Measurements from ENCODE around the gene GPR152. TPM values are rescaled to one million over a fixed set of nuclear protein-coding genes. Genes with fewer than 3 reads are reported as not detected.

Gene GPR152
- total RNA-seq, 1 experiment from 2014 or later: not detected

- Histone ChIP-seq H3K9me3 (ENCODE audit: control insufficient read depth in 1 of 2, insufficient read depth in 1 of 2, low read depth in 1 of 2, low read length in 2 of 2) (no peaks in the 10 kb centered on the region), H3K36me3 (ENCODE audit: control insufficient read depth in 1 of 2, insufficient read depth in 2 of 2, low read length in 2 of 2) (peaks cover 10 to 13% of the 10 kb centered on the region in 2 experiments), H3K4me3 (replicated peaks in 1 of 2; ENCODE audit: low read depth in 1 of 2, low read length in 2 of 2) (no peak overlapping the region), H4K20me1 (ENCODE audit: insufficient read depth) (no peaks in the 10 kb centered on the region), H2AFZ (ENCODE audit: low read depth, low read length, poor library complexity, severe bottlenecking) (no peak overlapping the region), H3K9me2 (ENCODE audit: insufficient read depth) (no peaks in the 10 kb centered on the region), H3K27me3 (ENCODE audit: insufficient read depth, low read length) (no peaks in the 10 kb centered on the region), H3K27ac (ENCODE audit: low read depth, low read length) (no peak overlapping the region), H3K4me2 (ENCODE audit: low read length) (no peak overlapping the region), H3K4me1 (ENCODE audit: control insufficient read depth in 1 of 2, insufficient read depth in 2 of 2, low read length in 2 of 2) (peaks cover 8% of the 10 kb centered on the region in 2 experiments), H3K9ac (ENCODE audit: low read length) (no peak overlapping the region), H3K79me2 (ENCODE audit: insufficient read depth, low read length) (peaks cover 18% of the 10 kb centered on the region)
- BruUV-seq (replicated peaks): no TSS peak
- ChIA-PET RAD21 (ENCODE audit: low non-redundant PET in 1 of 2, low total read pairs in 2 of 2, uncharacterized antibody in 2 of 2, unreplicated experiment in 2 of 2) (no interaction called here), CTCF (no interaction called here), POLR2A (no interaction called here)
- intact Hi-C loops (cut with micrococcal nuclease): no loop called here
- DNase-seq (ENCODE audit: low read depth, low spot score) (no peak), ATAC-seq (no peak)
- TF ChIP-seq ZFX (IDR thresholded peaks at IDR 0.05): no peak
- no peak for TF ChIP-seq CBX3 (IDR thresholded peaks at IDR 0.05; ENCODE audit: low read depth)
- TF ChIP-seq EZH2phosphoT487 (IDR thresholded peaks at IDR 0.05; ENCODE audit: borderline replicate concordance): no peak
- TF ChIP-seq SRF (IDR thresholded peaks at IDR 0.05; ENCODE audit: low read depth): no peak
- TF ChIP-seq JUND (IDR thresholded peaks at IDR 0.05): no peak
- TF ChIP-seq SP1 (IDR thresholded peaks at IDR 0.05; ENCODE audit: low read depth): no peak
- no peak for TF ChIP-seq POLR2AphosphoS5 (IDR thresholded peaks at IDR 0.05; ENCODE audit: low read depth, low read length)
- no peak for TF ChIP-seq CTCF (IDR thresholded peaks at IDR 0.05 in 2 of 3, conservative IDR thresholded peaks at IDR 0.05 in 1 of 3; ENCODE audit: borderline replicate concordance in 1 of 3, insufficient read depth in 1 of 3, low read depth in 2 of 3, low read length in 2 of 3)
- no peak for TF ChIP-seq EGR1 (IDR thresholded peaks at IDR 0.05; ENCODE audit: low read depth)
- TF ChIP-seq EZH2 (IDR thresholded peaks at IDR 0.05): no peak
Observed at GRCh38 chr11:67499808-67500483, 47.4 kb upstream of the GPR152 start.

All from HCT116 (cell line).